Hematopoietic multipotent progenitor cell (in vitro differentiated cells): ENCODE results near the gene FGF7. TPM values are rescaled to one million over a fixed set of nuclear protein-coding genes. Genes with fewer than 3 reads are reported as not detected.
"Not testable (repeated sequence)": the region's sequence is repeated elsewhere in the genome, so short reads cannot be mapped to it uniquely, and the experiment has no call there.

Experiments
- DNase-seq, 3 donors: peaks; one replicate each; pipeline ENCODE4 v3.0.0-alpha.2; 2011 to 2015; ENCODE audit warnings: low read depth in 2 of 3, low spot score in 2 of 3
- total RNA-seq: library from RNA; depleted of rRNA; stranded (reverse); fragments of >200 nt; gene quantifications from one replicate; pipeline ENCODE4 v1.2.3, GENCODE V29; 2012

Gene FGF7
- total RNA-seq, 1 donor = under 0.01 TPM

DNA sequence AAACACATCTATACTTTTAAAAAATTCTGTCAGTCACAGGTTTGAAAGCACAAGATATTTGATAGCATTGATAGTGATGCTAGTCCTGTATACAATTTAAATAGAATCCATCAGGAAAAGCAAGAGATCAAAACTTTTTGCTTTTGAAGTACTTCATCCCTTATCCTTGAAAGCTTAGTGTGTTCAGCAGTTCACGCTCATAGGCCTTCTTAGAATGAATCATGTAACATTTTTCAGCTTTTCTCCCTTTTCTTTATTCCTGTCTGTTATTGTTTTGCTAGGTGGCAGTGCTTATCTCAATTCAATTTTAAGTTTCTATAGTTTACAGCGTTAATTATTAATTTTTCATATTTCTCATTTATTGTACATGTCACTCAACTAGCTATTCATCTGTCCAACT lies 69.1 kb downstream of the FGF7 start:
- DNase-seq = no peak

DNA sequence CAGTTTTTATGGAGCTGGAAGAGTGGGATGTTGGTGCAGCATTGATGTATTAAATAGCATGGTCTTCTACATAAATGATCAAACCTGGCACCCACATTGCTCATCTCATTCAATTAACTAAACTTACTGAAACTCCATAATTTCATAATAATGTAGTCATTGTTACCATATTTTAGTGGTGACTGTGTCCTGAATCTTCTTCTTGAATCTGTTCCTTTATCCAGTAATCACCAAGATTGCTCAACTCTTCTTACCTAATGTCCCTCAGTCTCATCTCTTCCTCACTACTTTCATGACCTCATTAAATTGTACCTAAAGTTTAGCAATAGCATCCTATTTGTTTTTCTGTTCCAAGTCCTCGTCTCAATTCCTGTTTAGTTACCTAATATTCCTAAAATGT lies 69.8 kb downstream of the FGF7 start:
- no peak for DNase-seq

DNA sequence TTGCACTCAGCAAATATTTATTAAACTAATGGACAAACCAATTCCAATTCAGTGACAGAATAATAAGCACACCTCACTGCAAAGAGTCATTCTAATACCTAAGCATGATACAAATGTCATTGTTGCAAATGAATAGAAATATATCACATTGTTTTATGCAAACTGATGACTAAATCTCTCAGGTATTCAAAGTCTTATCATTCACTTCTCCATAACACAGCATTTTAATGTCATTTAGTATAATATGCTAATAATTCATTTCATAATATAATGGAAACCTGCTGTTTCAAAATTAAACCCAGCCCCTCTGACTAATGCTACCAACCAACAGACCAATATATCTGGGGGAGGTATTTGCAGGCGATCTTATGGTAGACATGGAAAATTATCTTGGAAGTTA lies 71.8 kb downstream of the FGF7 start:
- DNase-seq = no peak

DNA sequence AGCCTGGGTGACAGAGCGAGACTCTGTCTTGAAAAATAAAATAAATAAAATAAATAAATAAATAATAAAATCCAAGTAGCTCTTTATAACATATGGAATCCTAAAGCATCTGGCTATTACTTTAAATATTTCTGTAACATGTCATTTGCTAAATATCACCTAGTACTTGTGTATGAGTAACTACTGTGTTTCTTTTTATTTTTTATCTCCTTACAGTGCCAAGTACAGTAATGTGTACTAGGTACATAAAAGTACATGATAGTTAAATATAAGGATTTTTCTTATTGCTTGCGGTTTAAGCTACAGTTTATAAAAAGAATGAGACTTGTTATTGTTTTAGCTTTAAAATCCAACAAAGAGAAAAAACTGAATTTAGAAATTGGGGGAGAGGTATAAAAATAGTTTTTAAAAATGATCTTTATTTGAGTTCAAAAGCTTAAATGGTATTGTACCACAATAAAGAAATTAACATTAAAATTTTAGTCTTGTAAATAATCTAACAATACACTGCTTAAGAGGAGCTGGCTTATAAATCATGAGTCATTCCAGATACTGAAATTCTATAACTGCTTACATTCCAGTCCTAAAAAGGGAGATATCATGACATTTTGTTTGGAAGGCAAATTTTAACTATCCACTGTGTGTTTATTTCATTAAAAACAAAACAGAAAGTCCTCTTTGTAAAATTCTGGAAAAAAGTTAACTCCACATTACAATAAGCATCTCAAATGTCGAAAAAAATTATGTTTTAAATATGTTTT lies 73.1 kb downstream of the FGF7 start:
- DNase-seq = no peak

DNA sequence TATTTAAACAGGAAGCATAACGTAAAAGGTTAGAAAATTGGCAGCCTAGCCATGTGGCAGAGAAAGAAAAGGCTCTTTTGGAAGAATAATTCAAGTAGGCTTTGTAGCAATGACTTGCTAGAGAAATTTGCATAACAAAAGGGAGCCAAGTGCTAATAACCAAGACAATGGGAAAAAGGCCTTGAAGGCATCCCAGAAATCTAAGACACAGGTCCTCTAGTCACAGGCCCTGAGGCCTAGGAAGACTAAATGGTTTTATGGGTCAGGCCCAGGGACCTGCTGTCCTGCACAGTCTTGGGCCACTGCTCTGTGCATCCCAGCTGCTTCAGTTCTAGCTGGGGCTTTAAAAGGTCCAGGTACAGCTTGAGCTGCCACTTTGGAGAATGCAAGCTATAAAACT lies 78.5 kb downstream of the FGF7 start:
- DNase-seq = no peak

DNA sequence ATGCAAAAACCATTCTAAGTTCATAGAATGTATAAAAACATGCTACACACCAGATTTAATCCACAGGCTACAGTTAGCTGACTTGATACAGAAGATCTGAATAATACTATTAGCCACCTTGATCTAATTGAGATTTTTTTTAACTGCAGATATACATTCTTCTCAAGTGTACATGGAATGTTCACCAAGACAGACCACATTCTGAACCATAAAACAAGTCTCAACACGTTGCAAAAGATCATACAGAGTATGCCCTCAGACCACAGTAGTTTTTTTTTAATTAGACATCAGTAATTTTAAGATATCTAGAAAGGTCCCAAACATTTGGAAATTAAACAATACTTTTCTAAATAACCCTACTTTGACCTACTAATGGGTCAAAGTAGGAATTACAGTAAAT lies 83.3 kb downstream of the FGF7 start:
- DNase-seq = no peak

DNA sequence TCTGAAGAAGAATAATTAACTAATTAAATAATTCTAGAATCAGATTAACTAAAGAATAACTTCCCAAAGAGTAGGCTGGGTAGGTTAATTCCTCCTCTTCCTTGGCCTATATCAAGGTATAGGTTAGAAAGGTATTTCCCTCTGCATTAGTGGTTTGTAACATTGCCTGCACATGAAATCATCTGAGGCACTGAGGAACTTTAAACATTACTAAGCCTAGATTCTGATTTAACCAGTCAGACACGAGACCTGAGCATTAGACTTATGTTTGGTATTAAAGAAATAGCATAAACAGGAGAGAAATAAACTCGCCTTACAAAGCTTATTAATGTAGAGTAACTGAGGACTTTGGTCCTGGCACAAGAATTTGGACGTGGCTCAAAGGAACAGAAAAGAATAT lies 84.2 kb downstream of the FGF7 start:
- no peak for DNase-seq

DNA sequence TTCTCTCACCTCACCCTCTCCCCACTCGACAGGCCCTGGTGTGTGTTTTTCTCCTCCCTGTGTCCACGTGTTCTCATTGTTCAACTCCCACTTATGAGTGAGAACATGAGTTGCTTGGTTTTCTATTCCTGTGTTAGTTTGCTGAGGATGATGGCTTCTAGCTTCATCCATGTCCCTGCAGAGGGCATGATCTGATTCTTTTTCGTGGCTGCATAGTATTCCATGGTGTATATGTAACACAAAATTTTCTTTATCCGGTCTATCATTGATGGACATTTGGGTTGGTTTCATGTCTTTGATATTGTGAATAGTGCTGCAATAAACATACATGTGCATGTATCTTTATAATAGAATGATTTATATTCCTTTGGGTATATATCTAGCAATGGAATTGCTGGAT lies 89.7 kb downstream of the FGF7 start:
- DNase-seq = not testable (repeated sequence)

DNA sequence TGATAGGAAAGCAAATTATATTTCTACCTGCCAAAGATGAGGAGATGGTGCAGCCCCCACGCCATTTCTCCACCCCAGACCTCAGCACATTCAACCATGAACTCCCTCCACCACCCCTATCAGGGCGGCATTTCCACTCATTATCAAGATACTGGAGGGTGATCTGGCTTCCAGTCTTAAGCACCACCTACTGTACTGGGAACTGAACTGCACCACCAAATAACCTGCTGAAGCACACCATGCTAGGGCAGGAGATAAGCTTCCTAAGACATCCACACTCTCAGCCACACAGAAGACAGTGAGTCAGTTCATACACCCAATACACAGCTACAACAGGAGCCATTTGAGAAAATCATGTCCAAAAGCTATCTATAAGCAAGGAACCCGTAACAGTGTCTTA lies 98.8 kb downstream of the FGF7 start:
- no peak for DNase-seq

DNA sequence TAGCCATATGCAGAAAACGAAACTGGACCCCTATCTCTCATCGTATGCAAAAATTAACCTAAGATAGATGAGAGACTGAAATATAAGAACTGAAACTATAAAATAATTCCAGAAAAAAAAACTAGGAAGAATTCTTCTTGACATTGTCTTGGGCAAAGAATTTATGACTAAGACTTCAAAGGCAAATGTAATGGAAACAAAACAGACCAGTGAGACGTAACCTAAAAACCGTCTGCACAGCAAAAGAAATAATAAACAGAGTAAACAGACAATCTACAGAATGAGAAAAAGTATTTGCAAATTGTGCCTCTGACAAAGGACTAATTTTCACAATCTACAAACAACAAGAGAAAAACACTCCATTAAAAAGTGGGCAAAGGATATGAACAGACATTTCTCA lies 105.2 kb downstream of the FGF7 start:
- DNase-seq = no peak

DNA sequence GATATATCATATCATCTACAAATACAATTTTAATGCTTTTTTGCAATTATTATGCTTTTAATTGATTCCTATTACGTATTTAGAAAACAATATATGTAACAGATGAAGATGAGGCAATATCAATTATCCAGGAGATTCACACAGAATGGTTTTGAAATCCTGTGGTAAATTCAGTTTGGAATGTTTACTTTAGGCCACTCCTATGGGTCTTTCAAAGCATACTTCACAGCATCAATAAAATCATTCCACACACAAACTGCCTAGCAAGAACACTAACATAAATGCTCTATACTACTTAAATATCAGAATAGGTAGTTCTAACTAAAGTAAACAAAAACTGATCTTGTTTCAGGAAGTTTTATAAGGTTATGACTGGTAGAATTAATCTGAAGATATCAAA lies 107.0 kb downstream of the FGF7 start:
- no peak for DNase-seq

Other genes starting within 250 kb of the FGF7 start
- gene FAM227B, start 197.6 kb downstream of the FGF7 start, total RNA-seq = 3.2 TPM
- gene DTWD1, start 197.8 kb downstream of the FGF7 start, total RNA-seq = 6.2 TPM